HG02840 (cell line): ENCODE data around the gene RPS6KA2.

ENCODE experiments used
- ATAC-seq: cut with Tn5 transposase; IDR thresholded peaks from one replicate; pipeline ENCODE4 v1.9.1; 2021; ENCODE audit warnings: mild to moderate bottlenecking, moderate library complexity, moderate number of reproducible peaks; ENCODE audit not compliant: unreplicated experiment, low FRiP score

The RPS6KA2 gene

GRCh38 chr6:166656230-166657151, 29.4 kb upstream of the RPS6KA2 start:
- no peak for ATAC-seq

- no peak for ATAC-seq
Observed at GRCh38 chr6:166655713-166656229, 28.7 kb upstream of the RPS6KA2 start.

- ATAC-seq = no peak
Observed at GRCh38 chr6:166655251-166655650, 28.2 kb upstream of the RPS6KA2 start.

GRCh38 chr6:166654573-166654972, 27.5 kb upstream of the RPS6KA2 start:
- no peak for ATAC-seq

- no peak for ATAC-seq
Observed at GRCh38 chr6:166653639-166653941, 26.5 kb upstream of the RPS6KA2 start.

GRCh38 chr6:166650824-166651807, 24.1 kb upstream of the RPS6KA2 start:
- no peak for ATAC-seq

- no peak for ATAC-seq
Observed at GRCh38 chr6:166650047-166650446, 23.0 kb upstream of the RPS6KA2 start.

GRCh38 chr6:166648846-166649245, 21.8 kb upstream of the RPS6KA2 start:
- ATAC-seq = no peak

- no peak for ATAC-seq
Observed at GRCh38 chr6:166647896-166648295, 20.8 kb upstream of the RPS6KA2 start.

GRCh38 chr6:166646716-166647115, 19.7 kb upstream of the RPS6KA2 start:
- no peak for ATAC-seq

GRCh38 chr6:166645896-166646295, 18.8 kb upstream of the RPS6KA2 start:
- no peak for ATAC-seq

- no peak for ATAC-seq
Observed at GRCh38 chr6:166644681-166645080, 17.6 kb upstream of the RPS6KA2 start.

GRCh38 chr6:166643891-166644590, 17.0 kb upstream of the RPS6KA2 start:
- ATAC-seq = no peak

- no peak for ATAC-seq
Observed at GRCh38 chr6:166642646-166643045, 15.6 kb upstream of the RPS6KA2 start.

GRCh38 chr6:166640342-166641043, 13.4 kb upstream of the RPS6KA2 start:
- no peak for ATAC-seq

- ATAC-seq = no peak
Observed at GRCh38 chr6:166639921-166640320, 12.9 kb upstream of the RPS6KA2 start.

GRCh38 chr6:166638573-166638964, 11.5 kb upstream of the RPS6KA2 start:
- ATAC-seq = no peak

GRCh38 chr6:166637812-166638572, 10.9 kb upstream of the RPS6KA2 start:
- ATAC-seq = no peak

GRCh38 chr6:166636934-166637333, 9.9 kb upstream of the RPS6KA2 start:
- ATAC-seq = no peak
